ENCODE data around the gene MLXIP.

The MLXIP gene

DNA sequence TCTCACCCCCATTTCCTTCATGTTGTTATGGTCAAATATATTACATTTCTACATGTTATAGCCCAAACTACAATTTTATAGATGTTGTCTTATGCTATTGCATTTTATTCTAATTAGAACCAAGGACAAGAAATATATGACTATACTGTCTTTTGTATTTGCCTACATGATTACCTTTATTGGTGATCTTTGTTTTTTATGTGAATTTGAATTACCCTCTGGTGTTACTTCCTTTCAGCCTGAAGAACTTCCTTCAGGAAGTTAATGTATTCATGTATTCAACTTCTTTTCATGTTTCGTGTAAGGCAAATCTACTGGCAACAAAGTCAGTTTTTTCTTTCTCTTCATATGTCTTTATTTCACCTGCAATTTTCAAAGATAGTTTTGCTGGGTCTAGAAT, 116.2 kb downstream of the MLXIP start:
- Histone ChIP-seq H3K27me3 (ENCODE audit: insufficient read depth, low read length) (no peaks in the 10 kb centered on the region), H3K36me3 (ENCODE audit: insufficient read depth, low read length) (no peaks in the 10 kb centered on the region), H3K9ac (ENCODE audit: low read depth, low read length) (no peak overlapping the region), H3K4me1 (ENCODE audit: insufficient read depth, low read length) (no peaks in the 10 kb centered on the region), H3K9me3 (ENCODE audit: insufficient read depth, low read depth, low read length) (no peaks in the 10 kb centered on the region), H3K4me3 (ENCODE audit: low read length) (no peak overlapping the region), H3K27ac (ENCODE audit: low read depth, low read length) (no peak overlapping the region)
- WGBS, result 91% methylated on average over 1 of the region's 1 CpG

GRCh38 chr12:122195405-122195804, 116.8 kb downstream of the MLXIP start:
- 95% methylated on average over 4 of the region's 4 CpGs for WGBS

More at GRCh38 chr12:122195405-122195804, 116.8 kb downstream of the MLXIP start:
- H3K27ac ChIP-seq (ENCODE audit: low read depth, low read length), result no peak overlapping the region
- no peaks in the 10 kb centered on the region for H3K36me3 ChIP-seq (ENCODE audit: insufficient read depth, low read length)
- H3K27me3 ChIP-seq (ENCODE audit: insufficient read depth, low read length), result no peaks in the 10 kb centered on the region
- no peak overlapping the region for H3K9ac ChIP-seq (ENCODE audit: low read depth, low read length)
- no peak overlapping the region for H3K4me3 ChIP-seq (ENCODE audit: low read length)
- H3K9me3 ChIP-seq (ENCODE audit: insufficient read depth, low read depth, low read length), result no peaks in the 10 kb centered on the region
- H3K4me1 ChIP-seq (ENCODE audit: insufficient read depth, low read length), result no peaks in the 10 kb centered on the region

Measured in HUES64 (cell line).